H9 (cell line): ENCODE data around the gene ADGRF1. TPM values are rescaled to one million over a fixed set of nuclear protein-coding genes. Genes with fewer than 3 reads are reported as not detected.

Experiments used
- DNase-seq: peaks from one replicate; pipeline ENCODE4 v3.0.0-alpha.2; 2017
- H2AFZ ChIP-seq: one replicate; pipeline ENCODE4 v1.6.1; 2013; ENCODE audit warnings: mild to moderate bottlenecking, low read length, control low read depth, moderate library complexity
- H2AK5ac ChIP-seq: 2 replicates; pipeline ENCODE4 v1.6.1; 2013; ENCODE audit warnings: low read length, control low read depth, mixed read lengths; ENCODE audit not compliant: insufficient read length
- H2BK120ac ChIP-seq: one replicate; pipeline ENCODE4 v1.6.1; 2013; ENCODE audit warnings: low read depth, mild to moderate bottlenecking, low read length, control low read depth, inconsistent platforms; ENCODE audit not compliant: poor library complexity, severe bottlenecking
- H2BK12ac ChIP-seq: 2 replicates; pipeline ENCODE4 v1.6.1; 2013; ENCODE audit warnings: low read length, control low read depth, mixed read lengths, low read depth; ENCODE audit not compliant: insufficient read length
- H2BK15ac ChIP-seq: 2 replicates; pipeline ENCODE4 v1.6.1; 2013; ENCODE audit warnings: low read depth, low read length, control low read depth
- H2BK20ac ChIP-seq: one replicate; pipeline ENCODE4 v1.6.1; 2013; ENCODE audit warnings: low read depth, mild to moderate bottlenecking, low read length, control low read depth, inconsistent platforms; ENCODE audit not compliant: poor library complexity, severe bottlenecking
- H2BK5ac ChIP-seq: 2 replicates; pipeline ENCODE4 v1.6.1; 2013; ENCODE audit warnings: low read length, control low read depth, mixed read lengths; ENCODE audit not compliant: insufficient read length
- H3K14ac ChIP-seq: 2 replicates; pipeline ENCODE4 v1.6.1; 2013; ENCODE audit warnings: low read length, control low read depth; ENCODE audit not compliant: insufficient read depth
- H3K18ac ChIP-seq: 2 replicates; pipeline ENCODE4 v1.6.1; 2013; ENCODE audit warnings: low read depth, mild to moderate bottlenecking, mixed read lengths, low read length, control low read depth; ENCODE audit not compliant: insufficient read length
- H3K23ac ChIP-seq: 2 replicates; pipeline ENCODE4 v1.6.1; 2013; ENCODE audit warnings: low read length, control low read depth, mixed read lengths, low read depth; ENCODE audit not compliant: insufficient read length
- H3K23me2 ChIP-seq: 2 replicates; pipeline ENCODE4 v1.6.1; 2013; ENCODE audit warnings: low read depth, mild to moderate bottlenecking, mixed read lengths, low read length, control low read depth; ENCODE audit not compliant: insufficient read length, poor library complexity, severe bottlenecking
- H3K27ac ChIP-seq: 2 replicates; pipeline ENCODE4 v1.5.1; 2013; ENCODE audit warnings: low read length, control low read depth, mixed read lengths, low read depth; ENCODE audit not compliant: insufficient read length
- H3K27me3 ChIP-seq: 2 replicates; pipeline ENCODE4 v1.6.1; 2013; ENCODE audit warnings: low read length, control low read depth, inconsistent platforms; ENCODE audit not compliant: insufficient read depth
- H3K4ac ChIP-seq: 2 replicates; pipeline ENCODE4 v1.6.1; 2013; ENCODE audit warnings: low read depth, mild to moderate bottlenecking, control low read depth, inconsistent platforms, low read length, moderate library complexity
- H3K4me1 ChIP-seq: 2 replicates; pipeline ENCODE4 v1.6.1; 2013; ENCODE audit warnings: low read length, control low read depth, inconsistent platforms; ENCODE audit not compliant: insufficient read depth
- H3K4me2 ChIP-seq: 2 replicates; pipeline ENCODE4 v1.6.1; 2013; ENCODE audit warnings: low read length, control low read depth, mixed read lengths; ENCODE audit not compliant: insufficient read length, insufficient read depth
- H3K56ac ChIP-seq: 2 replicates; pipeline ENCODE4 v1.6.1; 2013; ENCODE audit warnings: low read depth, mild to moderate bottlenecking, mixed read lengths, low read length, control low read depth; ENCODE audit not compliant: insufficient read length
- H3K79me1 ChIP-seq: 2 replicates; pipeline ENCODE4 v1.6.1; 2013; ENCODE audit warnings: low read depth, mild to moderate bottlenecking, moderate library complexity, low read length, control low read depth, inconsistent platforms; ENCODE audit not compliant: insufficient read depth, poor library complexity, severe bottlenecking
- H3K79me2 ChIP-seq: 2 replicates; pipeline ENCODE4 v1.6.1; 2013; ENCODE audit warnings: low read length, control low read depth, inconsistent platforms; ENCODE audit not compliant: insufficient read depth
- H3K9ac ChIP-seq: 2 replicates; pipeline ENCODE4 v1.6.1; 2013; ENCODE audit warnings: low read length, control low read depth, mixed read lengths; ENCODE audit not compliant: insufficient read length; ENCODE audit errors: extremely low read depth
- H3K9me3 ChIP-seq: one replicate; pipeline ENCODE4 v1.6.1; 2013; ENCODE audit warnings: low read depth, low read length, inconsistent platforms; ENCODE audit not compliant: control insufficient read depth
- H3T11ph ChIP-seq: one replicate; pipeline ENCODE4 v1.6.1; 2013; ENCODE audit warnings: mild to moderate bottlenecking, low read length, control low read depth, inconsistent platforms
- H4K20me1 ChIP-seq: one replicate; pipeline ENCODE4 v1.6.1; 2013; ENCODE audit not compliant: control insufficient read depth, insufficient read length, insufficient read depth
- H4K5ac ChIP-seq: 2 replicates; pipeline ENCODE4 v1.6.1; 2013; ENCODE audit warnings: low read depth, mild to moderate bottlenecking, mixed read lengths, low read length, control low read depth; ENCODE audit not compliant: insufficient read length
- H4K8ac ChIP-seq: replicated peaks from 2 replicates; pipeline ENCODE4 v1.6.1; 2013; ENCODE audit warnings: low read length, control low read depth, mixed read lengths, low read depth; ENCODE audit not compliant: insufficient read length
- H4K91ac ChIP-seq: 2 replicates; pipeline ENCODE4 v1.6.1; 2013; ENCODE audit warnings: low read depth, mild to moderate bottlenecking, moderate library complexity, mixed read lengths, low read length, control low read depth; ENCODE audit not compliant: insufficient read length
- H3K27ac Mint-ChIP-seq, 3 experiments: 2 replicates in 2 of 3; 3 replicates in 1 of 3; pipeline ENCODE4 v1.8.0; 2020 to 2021; ENCODE audit warnings: mixed read lengths in 3 of 3, mild to moderate bottlenecking in 1 of 3, moderate library complexity in 1 of 3
- H3K27me3 Mint-ChIP-seq: 2 replicates; pipeline ENCODE4 v1.8.0; 2021; ENCODE audit warnings: low read depth, mild to moderate bottlenecking, moderate library complexity, mixed read lengths
- H3K36me3 Mint-ChIP-seq, 3 experiments: 2 replicates in 2 of 3; 3 replicates in 1 of 3; pipeline ENCODE4 v1.8.0; 2020 to 2021; ENCODE audit warnings: low read depth in 3 of 3, mixed read lengths in 3 of 3; ENCODE audit not compliant: insufficient read depth in 1 of 3
- H3K4me1 Mint-ChIP-seq, 2 experiments: 2 replicates each; pipeline ENCODE4 v1.8.0; 2020; ENCODE audit warnings: mixed read lengths in 2 of 2
- H3K4me3 Mint-ChIP-seq, 2 experiments: 2 replicates in 1 of 2; 3 replicates in 1 of 2; pipeline ENCODE4 v1.8.0; 2020 to 2021; ENCODE audit warnings: mild to moderate bottlenecking in 2 of 2, mixed read lengths in 2 of 2, moderate library complexity in 1 of 2
- H3K9me3 Mint-ChIP-seq, 2 experiments: 2 replicates in 1 of 2; 3 replicates in 1 of 2; pipeline ENCODE4 v1.8.0; 2020; ENCODE audit warnings: mild to moderate bottlenecking in 2 of 2, mixed read lengths in 2 of 2, moderate library complexity in 1 of 2
- CTCF ChIP-seq: fragments of 200-600 bp; sonication (generic); conservative IDR thresholded peaks from 3 replicates; pipeline ENCODE4 v1.8.0; 2021; ENCODE audit warnings: antibody characterized with exemption, mild to moderate bottlenecking
- total RNA-seq: library from RNA; stranded (reverse); gene quantifications from 2 replicates; pipeline ENCODE4 v1.2.1, GENCODE V29; 2021

The ADGRF1 gene
- total RNA-seq, 1 experiment from 2014 or later: not detected

GRCh38 chr6:47048638-47049037 lies 6.5 kb upstream of the ADGRF1 start:
- Histone ChIP-seq H3K18ac (no peak overlapping the region), H2BK15ac (no peak overlapping the region), H2BK12ac (no peak overlapping the region), H3K23ac (no peak overlapping the region), H3K4me2 (no peak overlapping the region), H4K91ac (no peak overlapping the region), H3K27ac (no peak overlapping the region), H2AK5ac (no peak overlapping the region), H2AFZ (no peak overlapping the region), H4K20me1 (no peaks in the 10 kb centered on the region), H4K8ac (no peak overlapping the region), H2BK120ac (no peak overlapping the region), H4K5ac (no peak overlapping the region), H3K9ac (no peak overlapping the region), H3K4me1 (peaks cover 3% of the 10 kb centered on the region; the same call in 1 of the 2 replicates), H3K56ac (no peak overlapping the region), H3K14ac (no peak overlapping the region), H3K79me2 (no peaks in the 10 kb centered on the region), H3K23me2 (no peaks in the 10 kb centered on the region), H3K4ac (no peak overlapping the region), H3K27me3 (no peaks in the 10 kb centered on the region), H2BK20ac (no peak overlapping the region), H3K9me3 (no peaks in the 10 kb centered on the region), H2BK5ac (no peak overlapping the region), H3K79me1 (no peaks in the 10 kb centered on the region), H3T11ph (no peak overlapping the region)
- Mint-ChIP-seq H3K27ac (no peak overlapping the region), H3K27me3 (no peaks in the 10 kb centered on the region), H3K9me3 (0 out of 5 replicates have a peak, but pooled peaks cover 0 to 3% of the 10 kb centered on the region in 2 experiments), H3K4me3 (no peak overlapping the region), H3K4me1 (peaks cover 3% of the 10 kb centered on the region in 2 experiments), H3K36me3 (no peaks in the 10 kb centered on the region)
- DNase-seq: no peak
- TF ChIP-seq CTCF: no peak
